Neural progenitor cell (in vitro differentiated cells): ENCODE measurements around the gene ZDHHC8. TPM values are rescaled to one million over a fixed set of nuclear protein-coding genes. Genes with fewer than 3 reads are reported as not detected.

Experiments used
- DNase-seq: peaks from one replicate; pipeline ENCODE4 v3.0.0-alpha.2; 2016; ENCODE audit warnings: low spot score
- H2AFZ ChIP-seq: fragments of 200-600 bp; sonication (generic); replicated peaks from 2 replicates; pipeline ENCODE4 v1.6.1; 2016; ENCODE audit warnings: antibody characterized with exemption
- H3F3A ChIP-seq: fragments of 200-600 bp; sonication (generic); 2 replicates; pipeline ENCODE4 v1.6.1; 2016; ENCODE audit warnings: antibody characterized with exemption, low read depth
- H3K27ac ChIP-seq: fragments of 200-600 bp; sonication (generic); 2 replicates; pipeline ENCODE4 v1.5.1; 2016; ENCODE audit warnings: mild to moderate bottlenecking
- H3K27me3 ChIP-seq: fragments of 200-600 bp; sonication (generic); 2 replicates; pipeline ENCODE4 v1.6.1; 2016; ENCODE audit warnings: mild to moderate bottlenecking, moderate library complexity
- H3K36me3 ChIP-seq: fragments of 200-600 bp; sonication (generic); 2 replicates; pipeline ENCODE4 v1.5.1; 2016
- H3K4me1 ChIP-seq: fragments of 200-600 bp; sonication (generic); 2 replicates; pipeline ENCODE4 v1.6.1; 2016; ENCODE audit warnings: mixed run types
- H3K4me2 ChIP-seq: fragments of 200-600 bp; sonication (generic); 2 replicates; pipeline ENCODE4 v1.6.1; 2016
- H3K4me3 ChIP-seq: fragments of 200-600 bp; sonication (generic); 2 replicates; pipeline ENCODE4 v1.5.1; 2016
- H3K79me2 ChIP-seq: fragments of 200-600 bp; sonication (generic); 2 replicates; pipeline ENCODE4 v1.6.1; 2016; ENCODE audit warnings: low read depth
- H3K9ac ChIP-seq: fragments of 200-600 bp; sonication (generic); 2 replicates; pipeline ENCODE4 v1.6.1; 2016
- H3K9me3 ChIP-seq: fragments of 200-600 bp; sonication (generic); 2 replicates; pipeline ENCODE4 v1.5.1; 2016; ENCODE audit warnings: low read depth
- H4K20me1 ChIP-seq: fragments of 200-600 bp; sonication (generic); 2 replicates; pipeline ENCODE4 v1.6.1; 2016; ENCODE audit warnings: low read depth
- H3K27ac Mint-ChIP-seq: 3 replicates; pipeline ENCODE4 v1.8.0; 2021; ENCODE audit warnings: mixed read lengths
- H3K27me3 Mint-ChIP-seq: 2 replicates; pipeline ENCODE4 v1.8.0; 2022; ENCODE audit warnings: low read depth, mild to moderate bottlenecking, inconsistent platforms, moderate library complexity, mixed read lengths; ENCODE audit not compliant: insufficient read depth
- H3K36me3 Mint-ChIP-seq: 3 replicates; pipeline ENCODE4 v1.8.0; 2021; ENCODE audit warnings: mixed read lengths
- H3K4me1 Mint-ChIP-seq: 3 replicates; pipeline ENCODE4 v1.8.0; 2021; ENCODE audit warnings: mixed read lengths
- H3K4me3 Mint-ChIP-seq: 3 replicates; pipeline ENCODE4 v1.8.0; 2021; ENCODE audit warnings: mild to moderate bottlenecking, moderate library complexity, mixed read lengths
- H3K9me3 Mint-ChIP-seq: 3 replicates; pipeline ENCODE4 v1.8.0; 2020; ENCODE audit warnings: mixed read lengths
- EZH2 ChIP-seq: fragments of 200-600 bp; sonication (generic); IDR thresholded peaks from 2 replicates; pipeline ENCODE4 v1.6.1; 2017; ENCODE audit warnings: antibody characterized with exemption, mild to moderate bottlenecking, moderate library complexity
- EZH2phosphoT487 ChIP-seq: fragments of 200-600 bp; sonication (generic); IDR thresholded peaks from 2 replicates; pipeline ENCODE4 v1.6.1; 2017; ENCODE audit warnings: antibody characterized with exemption
- total RNA-seq: library from RNA; depleted of rRNA; stranded (reverse); fragments of >200 nt; gene quantifications from 2 replicates; pipeline ENCODE4 v1.2.3, GENCODE V29; 2015; ENCODE audit warnings: low replicate concordance
- TF ChIP-seq, protein P1 (sequence below): fragments of 200-600 bp; sonication (generic); IDR thresholded peaks from 2 replicates; pipeline ENCODE4 v1.5.1; 2017; ENCODE audit warnings: antibody characterized with exemption, mild to moderate bottlenecking

Gene ZDHHC8
- total RNA-seq, 1 donor from 2014 or later: 7.1 TPM

DNA sequence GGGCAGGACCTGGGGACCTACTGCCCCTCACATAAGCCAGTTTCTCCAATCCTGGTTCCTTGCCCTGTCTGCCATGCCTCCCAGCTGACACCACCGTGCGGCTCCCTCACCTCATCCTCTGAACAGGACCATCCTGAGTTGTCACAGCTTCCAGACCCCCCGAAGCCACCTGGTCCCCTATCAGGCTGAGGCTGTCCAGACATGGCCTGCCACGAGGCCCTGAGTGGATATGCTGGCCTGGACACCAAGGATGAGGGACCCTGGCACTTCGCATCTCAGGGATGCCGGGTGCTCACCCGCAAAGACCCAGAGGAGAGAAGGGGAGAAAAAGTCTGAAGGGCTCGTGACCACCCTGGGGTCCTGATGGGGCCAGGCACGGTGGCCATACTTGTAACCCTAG is 35.1 kb downstream of the ZDHHC8 start:
- Mint-ChIP-seq H3K4me3 (no peak overlapping the region), H3K9me3 (peaks cover 3% of the 10 kb centered on the region), H3K36me3 (no peaks in the 10 kb centered on the region), H3K4me1 (peaks cover 2% of the 10 kb centered on the region), H3K27me3 (peaks cover 3% of the 10 kb centered on the region), H3K27ac (no peak overlapping the region)
- H2AFZ ChIP-seq: no peak overlapping the region
- H3K4me3 ChIP-seq: no peak overlapping the region
- no peaks in the 10 kb centered on the region for H3K27me3 ChIP-seq
- no peak for DNase-seq
- H3K9me3 ChIP-seq: no peaks in the 10 kb centered on the region
- H3K9ac ChIP-seq: no peak overlapping the region
- H3K27ac ChIP-seq: no peak overlapping the region
- TF ChIP-seq EZH2: no peak
- no peaks in the 10 kb centered on the region for H3K4me1 ChIP-seq
- H4K20me1 ChIP-seq: no peaks in the 10 kb centered on the region
- H3K4me2 ChIP-seq: no peak overlapping the region
- no peaks in the 10 kb centered on the region for H3F3A ChIP-seq
- no peaks in the 10 kb centered on the region for H3K79me2 ChIP-seq
- H3K36me3 ChIP-seq: no peaks in the 10 kb centered on the region

DNA sequence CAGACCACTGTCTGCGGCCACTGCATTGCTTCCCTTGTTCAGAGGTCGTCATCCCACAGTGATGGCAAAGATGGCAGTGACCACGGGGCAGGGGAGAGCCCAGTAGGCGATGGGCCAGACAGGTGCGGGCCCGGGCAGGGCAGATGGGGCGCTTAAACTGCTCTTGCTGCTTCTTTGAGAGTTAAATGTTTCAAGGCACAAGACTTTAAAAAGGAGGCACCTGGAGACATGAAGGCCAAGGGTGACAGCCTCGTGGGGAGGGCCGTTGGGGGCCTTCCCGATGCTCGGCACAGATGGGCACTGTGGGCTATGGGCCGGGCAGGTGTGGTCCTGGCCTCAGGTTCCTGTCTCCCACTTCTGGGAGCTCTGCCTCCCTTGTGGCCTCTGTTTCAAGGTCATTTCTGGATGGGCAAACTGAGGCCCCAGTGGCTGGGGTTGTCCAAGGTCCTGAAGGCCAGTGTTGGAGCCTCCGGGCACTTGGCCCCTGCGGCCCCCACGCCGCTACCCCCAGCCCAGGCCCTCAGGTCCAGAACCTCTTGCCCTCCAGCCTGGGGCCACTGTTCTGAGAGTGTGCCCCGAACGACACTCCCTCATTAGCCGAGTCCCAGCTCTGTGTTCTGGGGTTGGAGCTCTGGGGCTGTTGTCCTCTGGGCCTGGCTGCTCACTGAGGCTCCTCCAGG is 36.2 kb downstream of the ZDHHC8 start:
- Histone ChIP-seq H2AFZ (no peak overlapping the region), H3K4me3 (no peak overlapping the region), H3K9ac (no peak overlapping the region), H3K79me2 (no peaks in the 10 kb centered on the region), H3K27me3 (no peaks in the 10 kb centered on the region), H3K36me3 (no peaks in the 10 kb centered on the region), H3K4me2 (no peak overlapping the region), H4K20me1 (no peaks in the 10 kb centered on the region), H3K9me3 (no peaks in the 10 kb centered on the region), H3F3A (no peaks in the 10 kb centered on the region), H3K4me1 (no peaks in the 10 kb centered on the region), H3K27ac (no peak overlapping the region)
- H3K9me3 Mint-ChIP-seq: peaks cover 3% of the 10 kb centered on the region
- TF ChIP-seq EZH2phosphoT487 (no peak), EZH2 (no peak)
- TF ChIP-seq, protein P1, sequence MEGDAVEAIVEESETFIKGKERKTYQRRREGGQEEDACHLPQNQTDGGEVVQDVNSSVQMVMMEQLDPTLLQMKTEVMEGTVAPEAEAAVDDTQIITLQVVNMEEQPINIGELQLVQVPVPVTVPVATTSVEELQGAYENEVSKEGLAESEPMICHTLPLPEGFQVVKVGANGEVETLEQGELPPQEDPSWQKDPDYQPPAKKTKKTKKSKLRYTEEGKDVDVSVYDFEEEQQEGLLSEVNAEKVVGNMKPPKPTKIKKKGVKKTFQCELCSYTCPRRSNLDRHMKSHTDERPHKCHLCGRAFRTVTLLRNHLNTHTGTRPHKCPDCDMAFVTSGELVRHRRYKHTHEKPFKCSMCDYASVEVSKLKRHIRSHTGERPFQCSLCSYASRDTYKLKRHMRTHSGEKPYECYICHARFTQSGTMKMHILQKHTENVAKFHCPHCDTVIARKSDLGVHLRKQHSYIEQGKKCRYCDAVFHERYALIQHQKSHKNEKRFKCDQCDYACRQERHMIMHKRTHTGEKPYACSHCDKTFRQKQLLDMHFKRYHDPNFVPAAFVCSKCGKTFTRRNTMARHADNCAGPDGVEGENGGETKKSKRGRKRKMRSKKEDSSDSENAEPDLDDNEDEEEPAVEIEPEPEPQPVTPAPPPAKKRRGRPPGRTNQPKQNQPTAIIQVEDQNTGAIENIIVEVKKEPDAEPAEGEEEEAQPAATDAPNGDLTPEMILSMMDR: no peak
- no peak overlapping the region for H3K27ac Mint-ChIP-seq
- peaks cover 2% of the 10 kb centered on the region for H3K4me1 Mint-ChIP-seq
- no peak for DNase-seq
- H3K27me3 Mint-ChIP-seq: peaks cover 3% of the 10 kb centered on the region
- no peaks in the 10 kb centered on the region for H3K36me3 Mint-ChIP-seq
- H3K4me3 Mint-ChIP-seq: no peak overlapping the region

DNA sequence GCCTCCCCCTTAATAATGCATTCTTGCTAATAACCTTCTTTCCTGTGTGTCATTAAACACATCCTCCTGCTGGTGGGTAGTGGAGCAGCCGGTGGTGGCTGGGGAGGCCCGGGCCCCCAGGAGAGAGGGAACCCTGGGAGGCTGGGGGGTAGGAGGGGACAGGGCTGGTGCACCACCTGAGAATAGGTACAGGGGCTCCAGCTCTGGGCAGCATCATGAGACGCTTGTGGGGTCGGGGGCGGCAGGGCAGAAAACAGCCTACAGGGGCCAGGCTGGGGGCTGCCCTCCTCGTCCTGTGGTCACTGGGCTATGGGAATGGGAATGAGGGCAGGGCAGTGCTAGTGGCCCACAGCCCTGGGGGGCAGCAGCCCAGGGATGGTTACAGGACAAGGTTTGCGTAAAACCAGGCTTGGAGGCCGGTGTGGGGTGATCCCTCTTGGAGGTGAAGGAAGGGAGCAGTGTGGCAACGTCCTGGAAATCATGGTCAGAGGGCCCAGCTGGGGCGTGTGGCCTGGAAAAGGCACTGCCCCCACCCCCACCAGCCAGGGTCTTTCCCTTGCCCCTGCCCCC is 37.7 kb downstream of the ZDHHC8 start:
- no peaks in the 10 kb centered on the region for H3K27me3 ChIP-seq
- TF ChIP-seq EZH2: no peak
- TF ChIP-seq, protein P1: no peak
- no peak for TF ChIP-seq EZH2phosphoT487
- H3K4me3 Mint-ChIP-seq: no peak overlapping the region
- no peak for DNase-seq
- no peaks in the 10 kb centered on the region for H3K79me2 ChIP-seq
- H3F3A ChIP-seq: no peaks in the 10 kb centered on the region
- peaks cover 5% of the 10 kb centered on the region for H3K27me3 Mint-ChIP-seq
- H3K9me3 Mint-ChIP-seq: peaks cover 1% of the 10 kb centered on the region
- no peaks in the 10 kb centered on the region for H3K4me1 ChIP-seq
- no peaks in the 10 kb centered on the region for H3K36me3 ChIP-seq
- no peak overlapping the region for H2AFZ ChIP-seq
- no peaks in the 10 kb centered on the region for H3K36me3 Mint-ChIP-seq
- H3K4me3 ChIP-seq: no peak overlapping the region
- no peak overlapping the region for H3K9ac ChIP-seq
- no peaks in the 10 kb centered on the region for H3K9me3 ChIP-seq
- no peak overlapping the region for H3K4me2 ChIP-seq
- H3K27ac Mint-ChIP-seq: no peak overlapping the region
- H3K4me1 Mint-ChIP-seq: peaks cover 8% of the 10 kb centered on the region
- no peaks in the 10 kb centered on the region for H4K20me1 ChIP-seq
- no peak overlapping the region for H3K27ac ChIP-seq

DNA sequence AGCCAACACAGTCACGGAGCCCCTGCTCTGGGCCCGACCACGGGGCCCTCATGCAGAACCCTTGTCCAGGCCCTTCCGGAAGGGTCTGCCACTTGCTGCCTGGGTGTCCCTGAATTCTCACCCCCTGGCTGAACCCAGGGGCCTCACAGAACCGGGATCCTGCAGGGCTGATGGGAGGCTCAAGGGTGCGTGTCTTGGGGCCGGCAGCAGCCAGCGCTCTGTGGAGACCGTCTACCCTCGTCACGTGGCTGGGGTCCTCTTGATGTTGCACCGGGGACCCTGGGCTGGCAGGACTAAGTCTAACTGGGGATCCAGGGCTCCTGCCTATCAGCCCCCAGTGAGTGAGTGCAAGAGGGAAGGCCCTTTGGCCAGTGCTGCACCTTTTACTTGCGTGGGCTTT is 38.6 kb downstream of the ZDHHC8 start:
- Histone ChIP-seq H3K9me3 (no peaks in the 10 kb centered on the region), H3K9ac (no peak overlapping the region), H3K4me3 (no peak overlapping the region), H4K20me1 (no peaks in the 10 kb centered on the region), H3K4me2 (no peak overlapping the region), H2AFZ (no peak overlapping the region), H3K27me3 (no peaks in the 10 kb centered on the region), H3K36me3 (no peaks in the 10 kb centered on the region), H3K27ac (no peak overlapping the region), H3K4me1 (no peaks in the 10 kb centered on the region), H3K79me2 (no peaks in the 10 kb centered on the region), H3F3A (no peaks in the 10 kb centered on the region)
- Mint-ChIP-seq H3K4me1 (peaks cover 9% of the 10 kb centered on the region), H3K36me3 (no peaks in the 10 kb centered on the region), H3K27me3 (peaks cover 3% of the 10 kb centered on the region), H3K9me3 (no peaks in the 10 kb centered on the region), H3K4me3 (no peak overlapping the region), H3K27ac (no peak overlapping the region)
- DNase-seq: no peak
- TF ChIP-seq, protein P1: no peak
